ENCODE data around the gene SFI1. TPM values are rescaled to one million over a fixed set of nuclear protein-coding genes. Genes with fewer than 3 reads are reported as not detected.

Gene SFI1
- total RNA-seq, 1 experiment from 2014 or later = 61.6 TPM

GRCh38 chr22:31567702-31568101, 71.4 kb downstream of the SFI1 start:
- POLR2A ChIA-PET (ENCODE audit: low non-redundant PET) = no interaction called here
- Histone ChIP-seq H3K9me3 (ENCODE audit: low read depth, low read length, poor library complexity, severe bottlenecking) (no peaks in the 10 kb centered on the region), H3K4me1 (ENCODE audit: insufficient read depth, low read length, poor library complexity, severe bottlenecking) (no peaks in the 10 kb centered on the region), H3K4me3 (ENCODE audit: low read depth, low read length, poor library complexity, severe bottlenecking) (no peak overlapping the region), H3K27me3 (replicated peaks; ENCODE audit: insufficient read depth, low read depth, low read length, poor library complexity) (no peaks in the 10 kb centered on the region), H3K36me3 (ENCODE audit: insufficient read depth, low read length, poor library complexity, severe bottlenecking) (no peaks in the 10 kb centered on the region), H3K27ac (ENCODE audit: low read depth, low read length, poor library complexity, severe bottlenecking) (no peak overlapping the region)
- intact Hi-C loops (cut with micrococcal nuclease; ENCODE audit: unreplicated experiment) = no loop called here
- no TSS peak for BruUV-seq (replicated peaks)
- no peak for TF ChIP-seq EZH2 (IDR thresholded peaks at IDR 0.05; ENCODE audit: borderline replicate concordance, low read depth, low read length, poor library complexity, severe bottlenecking)
- no peak for TF ChIP-seq CTCF (conservative IDR thresholded peaks at IDR 0.05; ENCODE audit: low read depth, low read length)
- CTCF ChIA-PET = no interaction called here
- no peak for DNase-seq (ENCODE audit: low spot score)

GRCh38 chr22:31569126-31569525, 72.8 kb downstream of the SFI1 start:
- Histone ChIP-seq H3K9me3 (ENCODE audit: low read depth, low read length, poor library complexity, severe bottlenecking) (no peaks in the 10 kb centered on the region), H3K27me3 (replicated peaks; ENCODE audit: insufficient read depth, low read depth, low read length, poor library complexity) (no peaks in the 10 kb centered on the region), H3K36me3 (ENCODE audit: insufficient read depth, low read length, poor library complexity, severe bottlenecking) (no peaks in the 10 kb centered on the region), H3K27ac (ENCODE audit: low read depth, low read length, poor library complexity, severe bottlenecking) (no peak overlapping the region), H3K4me1 (ENCODE audit: insufficient read depth, low read length, poor library complexity, severe bottlenecking) (no peaks in the 10 kb centered on the region), H3K4me3 (ENCODE audit: low read depth, low read length, poor library complexity, severe bottlenecking) (no peak overlapping the region)
- CTCF ChIA-PET = no interaction called here
- BruUV-seq (replicated peaks) = no TSS peak
- DNase-seq (ENCODE audit: low spot score) = no peak
- intact Hi-C loops (cut with micrococcal nuclease; ENCODE audit: unreplicated experiment) = no loop called here
- POLR2A ChIA-PET (ENCODE audit: low non-redundant PET) = no interaction called here
- TF ChIP-seq EZH2 (IDR thresholded peaks at IDR 0.05; ENCODE audit: borderline replicate concordance, low read depth, low read length, poor library complexity, severe bottlenecking) (no peak), CTCF (conservative IDR thresholded peaks at IDR 0.05; ENCODE audit: low read depth, low read length) (no peak)

- no peaks in the 10 kb centered on the region for H3K4me1 ChIP-seq (ENCODE audit: insufficient read depth, low read length, poor library complexity, severe bottlenecking)
- H3K27me3 ChIP-seq (replicated peaks; ENCODE audit: insufficient read depth, low read depth, low read length, poor library complexity) = no peaks in the 10 kb centered on the region
- ChIA-PET POLR2A (ENCODE audit: low non-redundant PET) (no interaction called here), CTCF (no interaction called here)
- H3K36me3 ChIP-seq (ENCODE audit: insufficient read depth, low read length, poor library complexity, severe bottlenecking) = no peaks in the 10 kb centered on the region
- TF ChIP-seq CTCF (conservative IDR thresholded peaks at IDR 0.05; ENCODE audit: low read depth, low read length) (no peak), EZH2 (IDR thresholded peaks at IDR 0.05; ENCODE audit: borderline replicate concordance, low read depth, low read length, poor library complexity, severe bottlenecking) (no peak)
- BruUV-seq (replicated peaks) = no TSS peak
- no peak overlapping the region for H3K4me3 ChIP-seq (ENCODE audit: low read depth, low read length, poor library complexity, severe bottlenecking)
- no peaks in the 10 kb centered on the region for H3K9me3 ChIP-seq (ENCODE audit: low read depth, low read length, poor library complexity, severe bottlenecking)
- DNase-seq (ENCODE audit: low spot score) = no peak
- intact Hi-C loops (cut with micrococcal nuclease; ENCODE audit: unreplicated experiment) = no loop called here
- H3K27ac ChIP-seq (ENCODE audit: low read depth, low read length, poor library complexity, severe bottlenecking) = no peak overlapping the region
Observed at GRCh38 chr22:31572939-31573338, 76.6 kb downstream of the SFI1 start.
